22Rv1 (cell line): ENCODE measurements around the gene C9orf43.

Experiments
- CTCF ChIP-seq: fragments of 450-650 bp; IDR thresholded peaks from 2 replicates; pipeline ENCODE4 v1.5.1; 2017; ENCODE audit warnings: mild to moderate bottlenecking
- ZFX ChIP-seq: fragments of 450-650 bp; IDR thresholded peaks from 2 replicates; pipeline ENCODE4 v1.6.1; 2017; ENCODE audit warnings: antibody characterized with exemption, borderline replicate concordance

- TF ChIP-seq CTCF = no peak
- no peak for TF ChIP-seq ZFX
These were observed 18.6 kb upstream of the C9orf43 start for GRCh38 chr9:113391917-113392316.
